ENCODE measurements around the gene ANKRD44.

Gene ANKRD44

DNA sequence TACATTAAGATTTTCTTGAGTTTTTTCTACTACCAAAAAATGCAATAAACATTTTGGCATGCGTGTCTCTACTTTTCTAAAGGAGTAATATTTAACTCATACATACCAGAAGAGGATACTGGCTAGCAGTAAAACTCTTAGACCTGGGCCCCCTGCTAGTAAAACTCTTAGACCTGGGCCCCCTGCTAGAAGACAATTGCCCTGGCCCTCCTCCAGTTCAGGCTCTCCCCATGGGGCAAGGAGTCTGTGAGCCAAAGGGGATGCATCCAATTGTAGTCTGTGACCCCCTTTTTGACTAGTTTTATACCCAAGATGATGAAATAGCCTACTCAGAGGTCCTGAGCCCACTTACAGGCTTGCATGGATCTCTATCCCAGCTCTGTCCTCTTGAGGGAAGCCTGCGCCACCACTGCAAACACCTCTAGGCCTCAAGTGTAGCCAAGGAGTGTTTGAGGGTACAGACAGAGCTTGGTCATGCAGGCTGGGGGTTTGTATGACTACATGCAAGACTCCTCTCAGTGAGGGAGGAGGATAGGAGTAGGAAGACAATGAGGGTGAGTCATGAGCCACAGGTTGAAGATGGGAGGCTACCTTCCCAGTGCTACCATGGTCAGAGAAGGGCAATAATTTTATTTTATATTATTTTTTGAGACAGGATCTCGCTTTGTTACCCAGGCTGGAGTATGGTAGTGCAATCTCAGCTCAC, 338.9 kb downstream of the ANKRD44 start:
- no peak for DNase-seq

DNA sequence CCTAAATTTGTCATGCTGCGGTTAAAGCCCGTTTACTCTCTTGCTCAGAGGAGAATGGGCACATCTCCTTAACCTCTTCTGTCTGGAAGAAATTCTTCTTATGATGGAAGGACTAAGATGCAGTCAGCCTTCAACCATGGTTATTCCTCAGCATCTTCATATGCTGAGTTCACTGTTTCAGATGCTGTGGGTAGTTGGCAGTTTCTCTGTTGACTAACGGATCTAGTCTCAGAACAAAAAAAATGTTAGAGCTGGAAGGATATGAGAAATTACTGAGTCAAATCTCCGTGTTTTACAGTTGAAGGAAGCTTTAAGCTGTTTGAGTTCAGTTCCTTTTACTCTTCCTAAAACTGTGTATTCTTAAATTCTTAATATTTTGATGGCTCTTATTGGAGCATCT, 340.5 kb downstream of the ANKRD44 start:
- no peak for DNase-seq

DNA sequence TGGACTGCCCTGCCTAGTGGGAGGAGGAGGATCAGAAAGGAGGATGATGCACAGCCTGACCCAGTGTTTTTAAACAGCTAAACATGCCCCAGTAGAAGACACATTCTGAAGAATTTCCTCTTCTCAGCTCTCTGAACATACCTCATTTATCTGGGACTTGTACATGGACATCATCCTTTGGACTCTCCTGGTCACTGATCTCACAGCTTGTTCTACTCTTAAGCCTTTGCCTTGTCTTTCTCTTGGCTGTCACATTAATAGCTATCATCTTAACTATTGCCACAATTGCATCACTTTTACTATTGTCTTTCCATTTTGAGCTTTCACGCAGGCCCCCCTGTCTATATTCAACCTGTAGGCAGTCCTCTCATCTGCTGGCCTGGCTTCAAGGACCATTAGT, 342.1 kb downstream of the ANKRD44 start:
- DNase-seq = no peak

DNA sequence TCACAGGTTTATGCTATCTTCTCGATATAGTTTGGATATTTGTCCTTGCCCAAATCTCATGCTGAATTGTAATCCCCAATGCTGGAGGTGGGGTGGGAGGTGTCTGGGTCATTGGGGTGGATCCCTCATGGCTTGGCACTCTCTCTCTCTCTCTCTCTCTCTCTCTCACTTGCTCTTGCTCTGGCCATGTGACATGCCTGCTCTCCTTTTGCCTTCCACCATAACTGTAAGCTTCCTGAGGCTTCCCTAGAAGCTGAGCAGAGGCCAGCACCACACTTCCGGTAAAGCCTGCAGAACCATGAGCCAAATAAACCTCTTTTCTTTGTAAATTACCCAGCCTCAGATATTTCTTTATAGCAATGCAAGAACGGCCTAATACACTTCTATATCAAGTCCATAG, 342.8 kb downstream of the ANKRD44 start:
- no peak for DNase-seq

DNA sequence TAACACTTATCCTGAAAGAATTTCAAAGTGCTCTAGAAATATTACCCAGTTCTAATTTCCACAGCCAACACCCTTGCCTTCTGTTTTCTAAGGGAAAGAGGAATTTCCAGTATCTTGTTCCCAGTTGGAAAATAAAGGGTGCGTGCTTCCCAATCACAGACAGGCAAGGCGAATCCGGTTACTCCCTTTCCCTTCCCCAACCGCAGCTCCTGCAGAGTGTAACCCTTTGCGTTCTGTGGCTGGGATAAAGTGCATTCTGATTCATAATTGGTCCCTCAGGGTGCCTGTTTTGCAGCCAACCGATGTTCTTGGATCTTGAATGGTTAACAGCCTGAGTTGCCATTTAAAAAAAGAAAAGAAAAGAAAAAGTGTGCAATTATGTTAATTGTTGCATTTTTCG, 343.5 kb downstream of the ANKRD44 start:
- DNase-seq = no peak

DNA sequence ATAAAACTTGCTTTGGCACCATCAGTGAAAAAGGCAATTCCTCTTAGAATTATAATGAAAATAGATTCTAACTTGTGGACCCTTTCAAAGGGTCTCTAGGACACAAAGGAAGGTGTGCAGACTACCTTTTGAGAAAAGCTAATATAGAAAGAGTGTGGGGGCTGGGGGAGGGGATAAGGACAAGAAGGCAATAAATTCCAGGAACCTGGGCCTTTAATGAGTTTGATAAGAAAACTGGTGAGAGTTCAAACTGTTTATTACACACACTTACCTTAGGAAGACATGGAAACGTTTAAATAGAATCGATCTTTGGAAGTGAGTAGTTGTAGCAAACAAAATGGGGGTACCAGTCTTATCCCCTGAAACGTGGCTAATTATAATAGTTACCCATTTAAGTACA, 344.5 kb downstream of the ANKRD44 start:
- no peak for DNase-seq

DNA sequence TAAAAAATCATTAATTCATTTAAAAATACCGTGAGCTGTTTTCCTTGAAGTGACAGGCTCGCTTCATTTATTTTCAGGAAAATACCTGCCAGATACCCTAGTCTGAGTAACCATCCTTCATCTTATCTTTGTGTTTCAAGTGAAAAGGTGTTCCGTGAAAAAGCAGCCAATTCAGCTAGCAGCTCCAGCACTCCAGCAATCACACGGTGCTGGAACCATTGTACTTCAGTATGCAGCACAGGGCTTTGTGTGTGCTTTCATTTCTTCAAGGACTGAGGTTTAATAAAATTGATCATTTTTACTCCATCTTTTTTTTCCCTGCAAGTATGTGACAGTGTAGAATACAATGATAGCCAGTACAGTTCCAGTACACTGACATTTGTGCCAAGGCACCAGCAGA, 344.9 kb downstream of the ANKRD44 start:
- DNase-seq = no peak

DNA sequence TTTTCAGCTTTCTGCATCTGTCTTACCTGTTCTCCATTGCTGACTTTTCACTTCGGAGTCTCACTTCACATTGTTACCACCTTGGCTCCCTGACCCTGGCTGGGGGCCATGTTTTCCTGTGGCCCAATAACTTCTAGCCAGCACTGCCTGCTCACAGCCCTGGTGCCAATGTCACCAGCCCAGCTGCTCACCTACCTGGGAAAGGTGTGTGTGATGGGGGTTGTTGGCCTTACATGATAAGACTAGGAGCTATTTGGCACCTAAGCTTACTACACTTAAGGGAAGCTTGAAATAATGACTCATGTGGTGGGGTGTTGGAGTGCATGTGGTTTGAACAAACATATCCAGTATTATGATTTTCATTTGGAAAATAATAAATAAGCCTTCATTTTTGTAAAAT, 346.6 kb downstream of the ANKRD44 start:
- no peak for DNase-seq

DNA sequence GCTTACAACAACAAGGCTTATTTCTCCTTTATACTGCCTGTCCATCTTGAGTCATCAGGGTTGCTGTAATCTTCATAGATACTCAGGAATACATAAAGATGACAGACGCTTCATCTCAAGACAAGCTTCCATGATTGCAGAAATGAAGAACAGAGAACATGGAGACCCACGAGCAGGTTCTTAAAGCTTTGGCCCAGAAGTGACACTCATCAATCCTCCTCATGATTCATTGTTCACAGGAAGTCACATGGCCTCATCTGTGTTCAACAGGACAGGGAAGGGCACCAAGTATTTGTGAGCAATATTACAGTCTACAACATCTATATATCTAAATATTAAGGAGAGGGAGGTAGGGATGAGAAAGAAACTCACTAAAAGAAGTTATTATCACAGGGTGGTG, 347.5 kb downstream of the ANKRD44 start:
- DNase-seq = no peak

DNA sequence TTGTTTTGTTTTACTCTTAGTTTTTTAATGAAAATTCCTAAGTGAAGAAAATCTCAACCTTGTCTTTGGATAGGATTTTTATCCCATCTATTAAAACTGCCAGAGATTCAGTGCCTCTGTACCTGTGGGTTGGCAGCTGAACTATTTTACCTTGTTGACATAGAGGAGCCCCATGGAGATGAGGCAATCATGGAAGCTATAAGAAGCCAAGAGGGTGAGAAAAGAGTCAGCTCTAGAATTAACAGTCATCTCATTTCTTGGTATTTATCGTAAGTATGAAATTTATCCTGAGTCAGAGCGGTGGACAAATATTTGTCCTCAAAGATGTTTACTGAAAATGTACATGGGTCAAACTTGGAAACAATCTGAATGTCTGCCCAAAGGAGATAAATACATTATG, 348.3 kb downstream of the ANKRD44 start:
- no peak for DNase-seq

DNA sequence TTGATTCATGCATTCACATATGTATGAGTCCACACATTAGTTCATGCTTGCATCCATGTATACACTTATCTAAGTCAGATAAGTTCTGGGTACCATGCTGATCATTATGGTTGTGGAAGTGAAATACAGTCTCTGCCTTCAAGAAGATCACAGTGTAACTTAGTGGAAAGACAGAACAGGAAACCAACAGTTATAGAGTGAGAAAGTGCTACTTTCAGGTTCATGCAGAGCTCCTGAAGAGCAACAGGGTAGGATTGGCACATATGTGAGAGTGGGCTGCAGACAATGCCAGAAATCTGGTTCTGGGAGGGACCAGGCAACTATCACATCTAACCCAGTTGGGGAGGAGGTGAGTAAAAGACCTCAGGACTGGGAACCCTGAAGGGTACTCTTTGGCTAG, 348.7 kb downstream of the ANKRD44 start:
- no peak for DNase-seq

DNA sequence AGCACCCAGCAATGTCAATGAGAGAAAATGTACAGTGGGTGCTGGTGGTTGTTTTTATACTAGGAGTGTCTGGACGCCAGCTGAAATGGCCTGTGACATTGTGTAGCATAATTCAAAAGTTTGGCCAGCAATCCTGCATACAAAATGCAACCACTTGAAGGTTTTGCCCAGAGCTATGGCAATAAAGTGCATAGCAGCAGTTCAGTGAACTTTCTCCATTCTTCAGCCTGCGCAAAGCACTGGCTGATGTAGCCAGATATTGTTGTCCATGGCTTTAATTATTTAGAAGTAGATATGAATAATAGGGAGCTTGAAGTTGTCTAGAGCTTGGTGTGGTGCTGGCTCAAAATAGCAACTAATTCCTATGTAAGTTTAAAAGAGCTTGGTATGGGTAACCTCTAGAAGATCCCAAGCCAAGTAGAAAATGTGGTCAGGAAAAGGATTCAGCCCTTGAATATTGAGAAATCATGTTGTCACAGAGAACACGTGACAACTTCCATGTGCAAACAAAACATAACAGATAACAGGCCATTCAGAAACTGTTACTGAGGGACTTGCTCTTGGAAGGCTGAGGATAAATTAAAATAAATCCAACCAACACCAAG, 350.7 kb downstream of the ANKRD44 start:
- DNase-seq = no peak

DNA sequence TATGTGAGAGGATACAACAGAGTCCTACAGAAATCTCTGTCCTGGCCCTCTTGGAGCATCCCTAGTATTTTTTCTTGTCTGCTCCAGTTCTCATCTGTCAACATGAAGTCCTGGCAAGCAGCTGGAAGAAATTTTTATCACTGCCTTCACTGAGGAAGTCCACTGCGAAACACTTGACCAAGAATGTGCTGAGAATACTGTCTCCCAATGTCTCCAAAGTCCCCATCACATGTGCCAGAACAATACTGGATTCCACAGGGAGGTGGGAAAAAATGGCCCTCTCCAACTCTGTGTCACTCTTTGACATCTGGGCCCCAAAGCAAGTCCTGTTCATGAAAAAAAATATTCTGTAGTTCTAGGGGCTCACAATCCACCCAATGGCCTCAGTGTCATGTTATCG, 351.3 kb downstream of the ANKRD44 start:
- DNase-seq = no peak

DNA sequence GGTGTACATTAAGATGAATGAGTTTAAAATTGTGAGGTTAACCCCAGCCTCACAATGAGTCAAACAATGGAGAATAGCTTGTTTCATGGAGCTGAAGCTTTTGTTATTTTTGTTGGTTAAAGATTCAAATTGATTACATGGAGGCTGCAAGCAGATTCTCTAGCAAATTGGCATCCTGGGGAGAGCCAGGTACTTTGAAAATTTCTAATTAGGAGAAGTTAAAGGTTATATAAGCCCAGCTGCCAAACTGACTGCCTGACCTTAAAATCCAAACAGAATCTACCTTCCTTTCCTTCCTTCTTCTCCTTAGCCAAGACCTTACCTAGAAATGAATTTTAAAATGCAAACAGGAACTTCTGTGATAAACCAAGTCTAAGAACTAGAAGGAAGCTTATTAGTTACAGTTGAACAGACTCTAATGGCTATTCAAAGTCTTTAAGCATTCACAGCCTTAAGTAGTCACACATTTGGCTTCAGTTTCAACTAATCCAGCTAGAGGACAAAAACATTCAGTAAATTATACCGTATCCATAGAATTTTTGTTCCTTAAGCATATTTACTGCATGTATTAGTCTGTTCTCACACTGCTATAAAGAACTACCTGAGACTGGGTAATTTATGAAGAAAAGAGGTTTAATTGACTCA, 352.6 kb downstream of the ANKRD44 start:
- no peak for DNase-seq

DNA sequence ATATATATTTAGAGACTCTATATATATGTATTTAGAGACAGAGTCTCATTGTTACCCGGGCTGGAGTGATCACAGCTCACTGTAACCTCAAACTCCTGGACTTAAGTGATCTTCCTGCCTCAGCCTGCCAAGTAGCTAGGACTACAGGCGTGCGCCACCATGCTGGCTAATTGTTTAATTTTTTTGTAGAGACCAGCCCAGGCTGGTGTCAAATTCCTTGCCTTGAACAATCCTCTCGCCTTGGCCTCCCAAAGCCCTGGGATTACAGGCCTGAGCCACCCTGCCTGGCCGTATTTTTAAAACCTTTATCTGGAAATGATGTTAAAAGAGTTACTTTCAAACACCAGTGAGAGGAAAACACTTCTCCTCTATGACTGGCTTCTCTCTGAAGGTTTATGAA, 353.1 kb downstream of the ANKRD44 start:
- DNase-seq = no peak

DNA sequence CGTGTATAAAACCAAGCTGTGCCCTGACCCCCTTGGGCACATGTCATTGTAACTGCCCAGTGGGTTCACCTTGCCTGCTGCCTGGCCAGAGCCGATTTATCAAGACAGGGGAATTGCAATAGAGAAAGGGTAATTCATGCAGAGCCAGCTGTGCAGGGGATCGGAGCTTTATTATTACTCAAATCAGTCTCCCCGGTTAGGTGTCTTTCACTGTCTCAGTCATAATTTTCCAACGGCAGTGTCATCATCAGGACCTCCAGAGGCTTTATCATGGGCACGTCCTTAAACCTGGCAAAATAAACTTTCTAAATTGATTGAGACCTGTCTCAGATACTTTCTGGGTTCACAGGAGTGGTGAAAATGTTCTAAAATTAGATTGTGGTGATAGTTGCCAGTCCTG, 354.5 kb downstream of the ANKRD44 start:
- DNase-seq = no peak

DNA sequence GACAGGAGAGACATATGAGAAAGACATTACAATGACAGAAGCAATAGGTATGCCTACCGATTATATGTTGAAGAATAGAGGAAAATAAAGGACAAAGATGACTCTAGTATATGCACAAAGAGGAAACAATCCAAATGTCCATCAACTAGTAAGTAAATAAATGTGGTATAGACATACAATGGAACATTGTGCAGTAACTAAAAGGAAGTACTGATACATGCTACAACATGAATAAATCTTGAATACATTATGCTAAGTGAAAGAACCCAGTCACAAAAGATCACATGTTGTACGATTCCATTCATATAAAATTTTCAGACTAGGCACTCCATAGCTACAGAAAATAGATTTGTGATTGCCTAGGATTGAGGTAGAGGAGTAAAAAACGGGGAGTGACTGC, 355.5 kb downstream of the ANKRD44 start:
- DNase-seq = no peak

DNA sequence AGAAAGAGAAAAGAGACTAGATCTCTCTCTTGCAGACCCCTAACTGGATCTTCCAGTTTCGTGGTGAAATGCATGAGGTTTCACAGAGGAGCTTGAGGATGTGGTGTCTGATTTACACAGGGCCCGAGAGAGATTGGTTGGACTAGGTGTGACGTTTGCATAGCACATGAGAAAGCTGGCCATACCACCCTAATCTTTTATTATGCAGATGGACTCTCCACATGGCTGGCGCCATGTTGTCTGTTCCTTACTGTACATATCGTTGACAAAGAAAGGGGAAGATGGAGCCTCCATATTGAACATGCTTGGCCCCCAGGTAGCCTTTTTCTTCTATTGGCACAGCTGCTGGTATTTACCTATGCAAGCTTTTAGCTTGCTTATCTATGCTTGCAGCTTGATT, 356.6 kb downstream of the ANKRD44 start:
- DNase-seq = no peak

DNA sequence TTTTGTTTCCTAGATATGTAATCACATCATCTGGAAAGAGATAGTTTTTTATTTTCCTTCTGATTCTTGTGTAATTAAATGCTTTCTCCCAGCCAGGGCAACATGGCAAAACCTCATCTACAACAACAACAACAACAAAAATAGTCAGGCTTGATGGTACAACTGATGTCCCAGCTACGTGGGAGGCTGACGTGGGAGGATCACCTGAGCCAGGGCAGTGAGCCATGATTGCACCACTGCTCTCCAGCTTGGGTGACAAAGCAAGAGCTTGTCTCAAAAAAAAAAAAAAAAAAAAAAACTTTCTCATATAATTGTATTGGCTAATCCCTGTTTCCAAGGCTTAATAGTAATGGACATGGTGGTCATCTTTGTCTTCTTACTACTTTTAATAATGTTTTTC, 357.6 kb downstream of the ANKRD44 start:
- DNase-seq = no peak

DNA sequence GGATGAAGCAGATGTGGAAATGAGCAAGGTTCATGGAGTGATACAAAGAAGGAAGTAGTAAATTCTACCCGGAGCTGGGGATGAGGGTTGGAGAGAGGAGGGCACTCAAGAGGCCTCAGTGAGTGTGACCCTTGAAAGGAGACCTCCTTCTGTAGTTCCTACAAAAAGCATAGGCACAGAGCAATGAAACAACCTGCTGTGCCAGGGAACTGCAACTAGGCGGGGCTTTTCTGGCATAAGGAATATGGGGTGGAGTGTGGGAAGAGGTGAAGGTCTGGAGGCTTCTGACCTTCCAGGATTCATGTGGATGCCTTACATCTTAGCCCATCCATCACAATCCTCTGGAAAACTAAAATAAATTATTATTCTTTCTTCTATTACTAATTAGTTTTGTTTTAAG, 358.6 kb downstream of the ANKRD44 start:
- DNase-seq = no peak

DNA sequence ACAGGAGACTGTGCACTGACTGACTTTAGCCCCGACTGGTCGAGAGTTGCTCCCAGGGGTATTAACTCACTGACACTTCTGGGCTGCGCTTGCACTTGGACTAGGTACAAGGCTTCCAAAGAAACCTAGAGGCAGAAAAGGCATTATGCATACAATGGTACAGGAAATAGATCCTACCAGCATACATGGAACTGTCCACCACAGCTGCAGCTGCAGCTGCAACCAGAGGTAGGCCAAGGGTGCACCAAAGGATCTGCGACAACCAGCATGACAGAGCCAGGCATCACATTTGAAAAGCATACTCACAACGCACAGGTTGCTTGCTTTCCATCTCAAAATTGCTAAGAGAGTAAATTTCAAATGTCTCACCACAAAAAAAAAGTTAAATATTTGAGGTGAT, 361.5 kb downstream of the ANKRD44 start:
- no peak for DNase-seq

DNA sequence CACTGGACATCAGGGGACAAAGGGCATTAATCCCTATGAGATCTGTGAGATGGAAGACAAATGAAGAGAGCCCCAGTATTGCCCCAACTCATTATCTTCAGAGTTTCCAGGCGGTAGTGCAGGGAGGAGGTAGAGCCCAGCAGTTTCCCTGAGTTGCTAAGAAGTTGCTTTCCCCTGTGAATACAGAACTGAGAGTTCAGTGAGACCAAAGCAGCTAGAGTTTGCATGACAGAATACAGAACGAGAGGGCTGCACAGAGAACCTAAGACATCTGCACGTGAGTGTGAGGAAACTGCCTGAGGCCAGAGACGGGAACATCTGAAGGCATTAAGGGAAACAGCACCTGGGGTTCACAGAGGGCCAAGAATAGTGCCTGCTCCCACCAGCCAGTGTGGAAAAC, 366.0 kb downstream of the ANKRD44 start:
- no peak for DNase-seq

DNA sequence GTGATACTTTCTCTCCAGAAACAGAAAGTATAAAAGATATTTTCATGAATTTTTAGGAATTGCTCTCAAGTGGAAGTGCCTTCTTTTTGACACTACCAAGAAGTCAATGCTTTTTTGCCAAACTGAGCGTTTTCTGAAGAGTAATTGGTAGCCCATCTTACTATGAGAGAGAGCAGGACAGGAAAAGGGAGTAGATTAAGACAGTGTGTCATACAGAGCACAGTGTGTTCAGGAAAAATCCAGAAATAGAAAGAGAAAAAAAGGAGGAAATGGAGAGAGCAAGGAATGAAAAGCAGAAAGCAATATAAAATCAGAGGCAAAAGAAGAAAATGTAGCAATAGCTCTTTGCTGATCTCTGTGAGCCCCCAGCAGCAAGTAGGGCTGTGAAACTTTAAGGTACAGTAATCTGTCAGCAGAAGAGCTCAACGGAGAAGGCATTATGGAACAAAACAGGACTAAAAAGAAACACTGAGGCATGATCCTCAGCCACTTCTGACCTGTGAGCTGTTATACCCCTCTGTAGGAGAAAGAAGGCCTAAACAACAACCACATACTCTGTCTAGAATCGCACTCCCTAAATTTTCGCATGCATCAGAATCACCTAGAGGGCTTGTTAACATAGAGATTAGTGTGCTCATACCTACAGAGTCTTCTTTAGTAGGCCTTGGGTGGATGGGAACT, 369.0 kb downstream of the ANKRD44 start:
- DNase-seq = no peak

DNA sequence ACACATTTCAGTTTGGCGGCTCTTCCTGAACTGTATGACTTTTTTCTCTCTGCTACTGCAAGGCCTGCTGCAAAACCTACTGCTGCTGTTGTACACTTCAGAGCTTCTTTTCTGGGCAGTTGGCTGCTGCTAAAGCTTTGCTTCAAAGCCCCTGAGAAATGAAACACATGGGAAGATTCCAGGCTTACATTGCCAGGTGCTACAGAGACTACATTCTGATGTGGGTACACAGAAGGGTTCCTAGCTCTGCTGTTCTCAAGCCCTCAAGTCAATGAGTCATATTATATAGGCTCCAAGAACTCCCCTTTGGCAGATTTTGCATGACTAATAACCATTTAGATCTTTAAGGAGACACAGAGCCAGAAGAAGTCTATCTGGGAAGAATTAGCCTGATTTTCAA, 371.2 kb downstream of the ANKRD44 start:
- DNase-seq = no peak
